IMR-90 (cell line): Measurements from ENCODE around the gene TNS2.

Source experiments
- CTCF ChIP-seq: conservative IDR thresholded peaks from 2 replicates; pipeline ENCODE4 v1.5.1; 2012; ENCODE audit warnings: mild to moderate bottlenecking, low read depth, low read length, improper control_type of control experiment
- POLR2A ChIP-seq: IDR thresholded peaks from 2 replicates; pipeline ENCODE4 v1.6.1; 2012; ENCODE audit warnings: mild to moderate bottlenecking, low read depth, low read length
- RAD21 ChIP-seq: IDR thresholded peaks from 2 replicates; pipeline ENCODE4 v1.6.1; 2012; ENCODE audit warnings: low read length, improper control_type of control experiment
- USF2 ChIP-seq: fragments of 150-350 bp; IDR thresholded peaks from 2 replicates; pipeline ENCODE4 v1.6.1; 2017; ENCODE audit warnings: mild to moderate bottlenecking, antibody characterized with exemption, low read length, low read depth

GRCh38 chr12:53045696-53046045 is 4.2 kb upstream of the TNS2 start:
- TF ChIP-seq CTCF (no peak), RAD21 (no peak), USF2 (no peak), POLR2A (no peak)
